Esophagus mucosa (tissue), 1 donor: ENCODE results near the gene KCNH1. TPM values are rescaled to one million over a fixed set of nuclear protein-coding genes. Genes with fewer than 3 reads are reported as not detected.

Experiments used
- ATAC-seq: fragments of 200-7000 bp; cut with Tn5 transposase; one replicate; pipeline ENCODE4 v1.9.1; 2020
- total RNA-seq: library from RNA; stranded (reverse); gene quantifications from one replicate; pipeline ENCODE4 v1.2.4, GENCODE V29; 2023
- donor health status: DM: yes; HTN: yes; CAD: no.

The KCNH1 gene
- total RNA-seq, 1 donor from 2014 or later = 1.2 TPM

DNA sequence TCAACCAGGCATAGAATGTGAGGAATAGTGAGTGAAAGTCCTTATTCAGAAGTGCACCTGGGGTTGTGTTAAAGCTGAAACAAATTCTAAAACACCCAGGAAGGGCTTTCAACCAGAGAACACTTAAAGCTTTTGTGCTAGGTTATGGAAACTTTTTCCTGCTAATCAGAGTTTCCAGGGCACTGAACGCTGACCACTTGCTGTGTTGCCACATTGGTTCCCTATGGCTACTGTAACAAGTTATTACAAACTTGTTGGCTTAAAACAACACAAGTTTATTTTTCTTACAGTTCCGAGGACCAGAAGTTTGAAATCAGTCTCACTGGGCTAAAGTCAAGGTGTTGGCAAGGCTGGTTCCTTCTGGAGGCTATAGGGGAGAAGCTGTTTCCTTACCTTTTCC, 504.7 kb downstream of the KCNH1 start:
- ATAC-seq = no peak

DNA sequence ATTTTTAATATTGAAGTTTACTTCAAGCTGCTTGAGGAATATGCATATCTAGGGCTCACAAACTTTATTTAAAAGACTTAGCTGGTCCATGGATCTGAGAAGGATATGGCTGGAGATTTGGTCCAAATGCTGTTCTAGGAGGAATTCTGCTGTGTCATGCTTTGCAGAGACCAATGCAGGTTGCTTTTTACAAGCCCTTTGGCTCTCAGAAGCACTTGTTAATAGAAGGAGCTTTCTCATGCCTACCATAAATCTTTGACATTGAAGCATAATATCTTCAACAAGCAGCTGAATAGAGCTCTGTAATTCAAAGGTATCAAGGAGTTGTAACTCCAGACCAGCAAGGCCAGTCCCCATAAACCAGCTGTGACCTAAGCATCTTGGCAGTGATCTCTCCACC, 506.2 kb downstream of the KCNH1 start:
- no peak for ATAC-seq

Other genes starting within 250 kb of the KCNH1 start
- 18.9 TPM for gene RCOR3, start 125.2 kb upstream of the KCNH1 start, total RNA-seq
- gene TRAF5, start 192.7 kb upstream of the KCNH1 start, total RNA-seq = 2.8 TPM